PC-9 (cell line): ENCODE data around the gene SENP2. TPM values are rescaled to one million over a fixed set of nuclear protein-coding genes. Genes with fewer than 3 reads are reported as not detected.

Experiments
- BruUV-seq: library from RNA; stranded (reverse); fragments of 400-500 nt; replicated peaks from 2 replicates; lab custom pipeline; 2021; lab: Mats Ljungman, UMichigan
- CTCF ChIA-PET: fragments of 300-600 bp; sonication (Branson Sonifier 250); formaldehyde crosslinking; loops from one replicate; lab custom pipeline; 2022; ENCODE audit warnings: antibody characterized with exemption; lab: Charles Lee
- POLR2A ChIA-PET: fragments of 300-600 bp; sonication (Branson Sonifier 250); formaldehyde crosslinking; loops from one replicate; lab custom pipeline; 2022; ENCODE audit warnings: antibody characterized with exemption; ENCODE audit not compliant: unreplicated experiment; lab: Charles Lee
- DNase-seq, 2 experiments: peaks; one replicate each; pipeline versions ENCODE4 v3.0.0 to v3.0.0-alpha.2; 2015 to 2022; ENCODE audit warnings: mixed read lengths in 1 of 2
- H2AFZ ChIP-seq: fragments of 200-600 bp; sonication (generic); 2 replicates; pipeline ENCODE4 v1.8.1; 2017; ENCODE audit warnings: antibody characterized with exemption
- H3F3A ChIP-seq: fragments of 200-600 bp; sonication (generic); 2 replicates; pipeline ENCODE4 v1.8.1; 2017; ENCODE audit warnings: antibody characterized with exemption, mild to moderate bottlenecking, low read depth; ENCODE audit not compliant: insufficient read depth
- H3K27ac ChIP-seq: fragments of 200-600 bp; sonication (generic); 2 replicates; pipeline ENCODE4 v1.6.1; 2016; ENCODE audit warnings: mixed run types
- H3K27me3 ChIP-seq: fragments of 200-600 bp; sonication (generic); 2 replicates; pipeline ENCODE4 v1.6.1; 2016; ENCODE audit warnings: low read depth, mixed run types; ENCODE audit not compliant: insufficient read depth
- H3K36me3 ChIP-seq: fragments of 200-600 bp; sonication (generic); 2 replicates; pipeline ENCODE4 v1.6.1; 2016; ENCODE audit warnings: low read depth, mixed run types
- H3K4me1 ChIP-seq: fragments of 200-600 bp; sonication (generic); replicated peaks from 2 replicates; pipeline ENCODE4 v1.6.1; 2016; ENCODE audit warnings: mixed run types; ENCODE audit not compliant: insufficient read depth
- H3K4me2 ChIP-seq: fragments of 200-600 bp; sonication (generic); 2 replicates; pipeline ENCODE4 v1.6.1; 2017; ENCODE audit warnings: mixed run types
- H3K4me3 ChIP-seq: fragments of 200-600 bp; sonication (generic); 2 replicates; pipeline ENCODE4 v1.6.1; 2016; ENCODE audit warnings: mixed run types
- H3K79me2 ChIP-seq: fragments of 200-600 bp; sonication (generic); 2 replicates; pipeline ENCODE4 v1.6.1; 2017; ENCODE audit warnings: low read depth, mixed run types
- H3K9me2 ChIP-seq: fragments of 200-600 bp; sonication (generic); 2 replicates; pipeline ENCODE4 v1.8.1; 2017; ENCODE audit warnings: mild to moderate bottlenecking; ENCODE audit not compliant: insufficient read depth
- H3K9me3 ChIP-seq: fragments of 200-600 bp; sonication (generic); 2 replicates; pipeline ENCODE4 v1.8.1; 2016; ENCODE audit warnings: low read depth; ENCODE audit not compliant: insufficient read depth
- H4K20me1 ChIP-seq: fragments of 200-600 bp; sonication (generic); 2 replicates; pipeline ENCODE4 v1.8.1; 2017; ENCODE audit not compliant: insufficient read depth
- CTCF ChIP-seq: fragments of 200-600 bp; sonication (generic); conservative IDR thresholded peaks from 2 replicates; pipeline ENCODE4 v1.6.1; 2017; ENCODE audit warnings: mixed run types, antibody characterized with exemption, mild to moderate bottlenecking, moderate library complexity
- EZH2 ChIP-seq: fragments of 200-600 bp; sonication (generic); IDR thresholded peaks from 2 replicates; pipeline ENCODE4 v1.8.0; 2017; ENCODE audit warnings: antibody characterized with exemption, low read depth
- intact Hi-C: fragments of 100-400 bp; cut with micrococcal nuclease; formaldehyde crosslinking; loops from one replicate; pipeline ENCODE4 v1.10.0; 2022; ENCODE audit not compliant: unreplicated experiment
- total RNA-seq: library from RNA; stranded (reverse); gene quantifications from 2 replicates; pipeline ENCODE4 v1.2.3, GENCODE V29; 2021

SENP2 gene
- total RNA-seq, 1 experiment from 2014 or later: 89.5 TPM

GRCh38 chr3:185540695-185541094, 45.4 kb upstream of the SENP2 start:
- no peaks in the 10 kb centered on the region for H4K20me1 ChIP-seq
- no peaks in the 10 kb centered on the region for H3K27me3 ChIP-seq
- H3K4me2 ChIP-seq: no peak overlapping the region
- peaks cover 41% of the 10 kb centered on the region for H3K4me1 ChIP-seq
- peaks cover 17% of the 10 kb centered on the region for H3K36me3 ChIP-seq
- intact Hi-C loops: no loop called here
- TF ChIP-seq EZH2 (no peak), CTCF (no peak)
- peaks cover 4% of the 10 kb centered on the region for H3K9me3 ChIP-seq
- BruUV-seq: no TSS peak
- peaks cover 22% of the 10 kb centered on the region for H3K79me2 ChIP-seq
- POLR2A ChIA-PET: no interaction called here
- peaks cover 54% of the 10 kb centered on the region for H3F3A ChIP-seq
- no peak overlapping the region for H3K27ac ChIP-seq
- CTCF ChIA-PET: no interaction called here
- DNase-seq: no peak
- no peak overlapping the region for H3K4me3 ChIP-seq
- no peak overlapping the region for H2AFZ ChIP-seq
- no peaks in the 10 kb centered on the region for H3K9me2 ChIP-seq

DNA sequence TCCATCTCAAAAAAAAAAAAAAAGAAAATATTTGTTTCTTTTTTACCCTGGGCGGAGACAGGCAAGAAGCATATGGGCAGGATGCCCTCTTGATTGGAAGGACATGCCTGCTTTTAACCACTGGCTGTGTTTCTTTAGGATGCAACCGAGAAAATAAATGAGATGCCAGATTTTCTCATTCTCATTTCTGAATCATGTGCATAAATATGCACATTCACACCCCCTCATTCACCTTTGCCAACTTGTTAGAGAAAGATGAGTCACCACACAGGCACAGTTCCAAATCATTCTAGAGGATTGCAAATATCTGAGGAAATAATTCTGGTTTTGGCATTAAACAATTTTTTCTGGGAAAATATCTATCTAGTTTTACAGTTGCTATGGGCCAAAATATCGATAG, 37.0 kb upstream of the SENP2 start:
- no peaks in the 10 kb centered on the region for H4K20me1 ChIP-seq
- ChIA-PET POLR2A (interaction anchor here (0.6 kb wide), 1 partner anchor 11 kb away, joined by 3 read pairs; no protein-coding TSS in a partner anchor), CTCF (no interaction called here)
- no TSS peak for BruUV-seq
- peaks cover 74% of the 10 kb centered on the region for H3F3A ChIP-seq
- TF ChIP-seq EZH2 (no peak), CTCF (no peak)
- peaks cover 64% of the 10 kb centered on the region for H3K79me2 ChIP-seq
- H2AFZ ChIP-seq: no peak overlapping the region
- H3K9me3 ChIP-seq: no peaks in the 10 kb centered on the region
- peaks cover 87% of the 10 kb centered on the region for H3K4me1 ChIP-seq
- intact Hi-C loops: loop anchor here (1.0 to 5.0 kb wide), 3 partner anchors 9 to 232 kb away; no protein-coding TSS in a partner anchor
- H3K27me3 ChIP-seq: no peaks in the 10 kb centered on the region
- peak; percentile 70 to 99 for DNase-seq
- H3K4me2 ChIP-seq: peak overlapping the region; percentile 81
- H3K27ac ChIP-seq: peak overlapping the region; percentile 93
- H3K9me2 ChIP-seq: no peaks in the 10 kb centered on the region
- H3K36me3 ChIP-seq: peaks cover 10% of the 10 kb centered on the region; the same call in 1 of the 2 replicates
- peak overlapping the region; percentile 61; the same call in 1 of the 2 replicates for H3K4me3 ChIP-seq

DNA sequence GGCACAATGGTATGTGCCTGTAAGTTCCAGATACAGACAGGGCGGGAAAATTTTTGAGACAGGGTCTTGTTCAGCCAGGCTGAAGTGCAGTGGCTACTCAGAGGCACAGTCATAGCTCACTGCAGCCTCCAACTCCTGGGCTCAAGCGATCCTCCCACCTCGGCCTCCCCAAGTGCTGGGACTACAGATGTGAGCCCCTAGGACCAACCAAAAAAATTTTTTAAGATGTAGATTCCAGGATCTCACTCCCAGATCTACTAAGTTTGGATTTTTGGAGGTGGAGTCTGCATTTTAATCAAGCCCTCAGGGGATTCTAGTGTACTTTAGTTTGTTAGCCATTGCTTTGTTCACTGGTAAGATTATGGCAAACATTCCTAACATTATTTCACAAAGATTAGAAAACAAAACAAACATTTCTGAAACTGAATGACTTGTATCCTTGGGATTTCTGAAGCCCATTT, 36.4 kb upstream of the SENP2 start:
- H3K9me3 ChIP-seq: no peaks in the 10 kb centered on the region
- H3K4me1 ChIP-seq: peaks cover 82% of the 10 kb centered on the region
- ChIA-PET POLR2A (interaction anchor here (0.6 kb wide), 1 partner anchor 11 kb away, joined by 3 read pairs; no protein-coding TSS in a partner anchor), CTCF (no interaction called here)
- intact Hi-C loops: loop anchor here (1.0 to 5.0 kb wide), 3 partner anchors 9 to 232 kb away; no protein-coding TSS in a partner anchor
- H3K36me3 ChIP-seq: peaks cover 4% of the 10 kb centered on the region; the same call in 1 of the 2 replicates
- peaks cover 59% of the 10 kb centered on the region for H3K79me2 ChIP-seq
- no peaks in the 10 kb centered on the region for H4K20me1 ChIP-seq
- no TSS peak for BruUV-seq
- no peak overlapping the region for H2AFZ ChIP-seq
- H3K4me2 ChIP-seq: peak overlapping the region; percentile 81
- no peaks in the 10 kb centered on the region for H3K27me3 ChIP-seq
- no peak for TF ChIP-seq EZH2
- TF ChIP-seq CTCF: no peak
- peaks cover 68% of the 10 kb centered on the region for H3F3A ChIP-seq
- H3K4me3 ChIP-seq: peak overlapping the region; percentile 61; the same call in 1 of the 2 replicates
- DNase-seq: peak; percentile 45 to 94
- peak overlapping the region; percentile 93 for H3K27ac ChIP-seq
- no peaks in the 10 kb centered on the region for H3K9me2 ChIP-seq
